GM19455 (cell line): ENCODE data around the gene FAM210A.

Source experiments
- ATAC-seq: cut with Tn5 transposase; IDR thresholded peaks from one replicate; pipeline ENCODE4 v1.9.1; 2021; ENCODE audit not compliant: unreplicated experiment

FAM210A gene

GRCh38 chr18:13646633-13647032 lies 79.7 kb downstream of the FAM210A start:
- no peak for ATAC-seq

- ATAC-seq: no peak
Measured at GRCh38 chr18:13645093-13645492, 81.3 kb downstream of the FAM210A start.

GRCh38 chr18:13643261-13643751 lies 83.1 kb downstream of the FAM210A start:
- ATAC-seq: no peak

- no peak for ATAC-seq
Measured at GRCh38 chr18:13642440-13642827, 83.9 kb downstream of the FAM210A start.

- no peak for ATAC-seq
Measured at GRCh38 chr18:13641551-13642439, 84.6 kb downstream of the FAM210A start.

GRCh38 chr18:13640266-13640860 lies 86.0 kb downstream of the FAM210A start:
- ATAC-seq: no peak

- ATAC-seq: no peak
Measured at GRCh38 chr18:13638719-13639595, 87.4 kb downstream of the FAM210A start.

GRCh38 chr18:13635046-13635445 lies 91.3 kb downstream of the FAM210A start:
- no peak for ATAC-seq

- ATAC-seq: no peak
Measured at GRCh38 chr18:13633700-13634099, 92.7 kb downstream of the FAM210A start.

- no peak for ATAC-seq
Measured at GRCh38 chr18:13630716-13631268, 95.6 kb downstream of the FAM210A start.

- peak; percentile 75 for ATAC-seq
Measured at GRCh38 chr18:13629841-13630715, 96.3 kb downstream of the FAM210A start.

- no peak for ATAC-seq
Measured at GRCh38 chr18:13628211-13628610, 98.1 kb downstream of the FAM210A start.

- ATAC-seq: no peak
Measured at GRCh38 chr18:13627639-13628038, 98.7 kb downstream of the FAM210A start.

GRCh38 chr18:13626544-13626908 lies 99.8 kb downstream of the FAM210A start:
- no peak for ATAC-seq

- no peak for ATAC-seq
Measured at GRCh38 chr18:13625843-13626543, 100.4 kb downstream of the FAM210A start.

GRCh38 chr18:13625355-13625754 lies 101.0 kb downstream of the FAM210A start:
- no peak for ATAC-seq

GRCh38 chr18:13624563-13625237 lies 101.7 kb downstream of the FAM210A start:
- no peak for ATAC-seq

- ATAC-seq: no peak
Measured at GRCh38 chr18:13623871-13624270, 102.5 kb downstream of the FAM210A start.

GRCh38 chr18:13623348-13623747 lies 103.0 kb downstream of the FAM210A start:
- no peak for ATAC-seq
